HepG2 (cell line): ENCODE measurements around the gene TULP3. TPM values are rescaled to one million over a fixed set of nuclear protein-coding genes. Genes with fewer than 3 reads are reported as not detected.

Experiments
- ASH2L ChIP-seq: fragments of 300-600, 200-600 bp; sonication (generic); IDR thresholded peaks from 2 replicates; pipeline ENCODE4 v1.7.0; 2017; ENCODE audit warnings: low read depth, mild to moderate bottlenecking, moderate library complexity, mixed read lengths, low read length; ENCODE audit not compliant: insufficient read length
- HNRNPH1 ChIP-seq: fragments of 200-400 bp; formaldehyde crosslinking; optimal IDR thresholded peaks from 2 replicates; pipeline ENCODE3; 2017; ENCODE audit warnings: mild to moderate bottlenecking, low read depth, low read length
- MATR3 ChIP-seq: sonication (generic); formaldehyde crosslinking; IDR thresholded peaks from 2 replicates; pipeline ENCODE4 v1.4.0; 2020; ENCODE audit warnings: missing genetic modification reagents
- NCOA5 ChIP-seq: sonication (generic); formaldehyde crosslinking; IDR thresholded peaks from 2 replicates; pipeline ENCODE4 v1.4.0; 2020; ENCODE audit warnings: missing genetic modification reagents
- NFKB2 ChIP-seq: sonication (generic); formaldehyde crosslinking; IDR thresholded peaks from 2 replicates; pipeline ENCODE4 v1.4.0; 2020; ENCODE audit warnings: missing genetic modification reagents, borderline replicate concordance
- PHF20 ChIP-seq: sonication (generic); formaldehyde crosslinking; IDR thresholded peaks from 2 replicates; pipeline ENCODE4 v1.5.0; 2020; ENCODE audit warnings: mild to moderate bottlenecking, missing genetic modification reagents
- PTBP1 ChIP-seq: fragments of 200-400 bp; formaldehyde crosslinking; IDR thresholded peaks from 2 replicates; pipeline ENCODE4 v1.6.1; 2018; ENCODE audit warnings: low read length, low read depth; ENCODE audit not compliant: poor library complexity, severe bottlenecking
- SCMH1 ChIP-seq: sonication (generic); formaldehyde crosslinking; IDR thresholded peaks from 2 replicates; pipeline ENCODE4 v1.9.0; 2021; ENCODE audit warnings: missing genetic modification reagents, mild to moderate bottlenecking, borderline replicate concordance
- SIN3A ChIP-seq: IDR thresholded peaks from 2 replicates; pipeline ENCODE4 v1.6.1; 2011; ENCODE audit warnings: low read depth, mild to moderate bottlenecking, control low read depth, low read length, borderline replicate concordance
- SMC3 ChIP-seq: IDR thresholded peaks from 2 replicates; pipeline ENCODE4 v1.6.1; 2011; ENCODE audit warnings: low read length, improper control_type of control experiment
- WIZ ChIP-seq: sonication (generic); formaldehyde crosslinking; IDR thresholded peaks from 2 replicates; pipeline ENCODE4 v1.5.1; 2020; ENCODE audit warnings: mild to moderate bottlenecking, missing genetic modification reagents
- ZNF441 ChIP-seq: sonication (generic); formaldehyde crosslinking; IDR thresholded peaks from 2 replicates; pipeline ENCODE4 v1.7.0; 2021; ENCODE audit warnings: missing genetic modification reagents, borderline replicate concordance
- polyA plus RNA-seq, 8 experiments: library from polyadenylated mRNA; depleted of rRNA in 3 of 8; stranded (reverse) in 7 of 8; unstranded in 1 of 8; fragments of >200 nt; fragmentation: Illumina TruSeq in 4 of 8; extraction: Trizol in 4 of 8; gene quantifications; 2 replicates each; pipeline versions ENCODE4 v1.2.1 to v1.2.3, GENCODE V29; 2011 to 2016; ENCODE audit warnings: low read depth in 4 of 8, missing spikeins in 1 of 8, mixed read lengths in 1 of 8; ENCODE audit not compliant: insufficient read depth in 1 of 8
- total RNA-seq, 5 experiments: library from RNA; depleted of rRNA; stranded (reverse); fragments of >200 nt; fragmentation: Illumina TruSeq; extraction: Trizol; gene quantifications; 2 replicates each; pipeline ENCODE4 v1.2.3, GENCODE V29; 2016; ENCODE audit warnings: low read depth in 1 of 5
- TF ChIP-seq, protein P1 (sequence below): sonication (generic); formaldehyde crosslinking; IDR thresholded peaks from 2 replicates; pipeline ENCODE4 v1.8.0; 2022; ENCODE audit warnings: missing genetic modification reagents, mild to moderate bottlenecking, borderline replicate concordance
- TF ChIP-seq, protein P2 (sequence below): sonication (generic); formaldehyde crosslinking; IDR thresholded peaks from 2 replicates; pipeline ENCODE4 v1.4.0; 2020; ENCODE audit warnings: missing genetic modification reagents
- TF ChIP-seq, protein P3 (sequence below): sonication (generic); formaldehyde crosslinking; IDR thresholded peaks from 2 replicates; pipeline ENCODE4 v1.5.0; 2020; ENCODE audit warnings: mild to moderate bottlenecking, missing genetic modification reagents

TULP3 gene
- total and polyA plus RNA-seq, 2 of the 13 experiments (the other 11 are each of a cell fraction or from before 2014, with no cell fraction given) = 11.2 to 13.2 TPM

DNA sequence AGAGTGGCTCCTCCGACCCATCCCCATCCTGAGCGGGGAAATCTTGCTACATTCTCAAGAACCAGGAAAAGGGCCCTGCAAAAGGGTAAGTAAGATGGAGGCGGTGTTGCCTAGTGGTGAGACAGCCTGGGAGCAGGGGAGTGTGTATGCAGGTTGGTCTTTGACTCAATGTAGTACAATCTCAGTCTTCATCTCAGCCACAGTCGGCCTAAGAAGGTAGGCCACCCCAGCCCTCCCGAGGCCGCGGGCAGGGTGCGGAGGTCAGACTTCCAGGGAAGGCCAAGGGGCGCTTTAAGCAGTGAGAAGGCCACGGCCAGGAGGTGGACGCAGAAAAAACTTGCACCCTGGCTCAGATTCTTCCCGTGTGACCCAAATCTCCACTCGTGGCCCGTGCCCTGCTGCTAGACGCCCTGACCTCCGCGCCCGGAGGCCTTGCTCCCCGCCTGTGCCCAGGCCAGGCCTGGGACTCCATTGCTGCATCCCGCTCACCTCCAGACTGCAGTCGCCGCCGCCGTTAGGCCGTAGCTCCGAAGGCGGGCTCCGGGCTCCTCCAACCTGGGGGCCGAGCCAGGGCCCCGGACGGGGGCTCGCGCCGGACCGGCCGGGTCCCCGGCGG is 14.2 kb upstream of the TULP3 start (continued):
- TF ChIP-seq SCMH1 (CRISPR knock-in tag) (no peak), MATR3 (no peak), SIN3A (no peak), PHF20 (CRISPR knock-in tag) (no peak), ASH2L (peak; percentile 4), PTBP1 (no peak), WIZ (CRISPR knock-in tag) (no peak), ZNF441 (CRISPR knock-in tag) (no peak), SMC3 (no peak), NCOA5 (no peak), NFKB2 (CRISPR knock-in tag) (no peak), HNRNPH1 (no peak)
- TF ChIP-seq, protein P1, sequence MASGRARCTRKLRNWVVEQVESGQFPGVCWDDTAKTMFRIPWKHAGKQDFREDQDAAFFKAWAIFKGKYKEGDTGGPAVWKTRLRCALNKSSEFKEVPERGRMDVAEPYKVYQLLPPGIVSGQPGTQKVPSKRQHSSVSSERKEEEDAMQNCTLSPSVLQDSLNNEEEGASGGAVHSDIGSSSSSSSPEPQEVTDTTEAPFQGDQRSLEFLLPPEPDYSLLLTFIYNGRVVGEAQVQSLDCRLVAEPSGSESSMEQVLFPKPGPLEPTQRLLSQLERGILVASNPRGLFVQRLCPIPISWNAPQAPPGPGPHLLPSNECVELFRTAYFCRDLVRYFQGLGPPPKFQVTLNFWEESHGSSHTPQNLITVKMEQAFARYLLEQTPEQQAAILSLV (CRISPR knock-in tag) = no peak
- TF ChIP-seq, protein P2, sequence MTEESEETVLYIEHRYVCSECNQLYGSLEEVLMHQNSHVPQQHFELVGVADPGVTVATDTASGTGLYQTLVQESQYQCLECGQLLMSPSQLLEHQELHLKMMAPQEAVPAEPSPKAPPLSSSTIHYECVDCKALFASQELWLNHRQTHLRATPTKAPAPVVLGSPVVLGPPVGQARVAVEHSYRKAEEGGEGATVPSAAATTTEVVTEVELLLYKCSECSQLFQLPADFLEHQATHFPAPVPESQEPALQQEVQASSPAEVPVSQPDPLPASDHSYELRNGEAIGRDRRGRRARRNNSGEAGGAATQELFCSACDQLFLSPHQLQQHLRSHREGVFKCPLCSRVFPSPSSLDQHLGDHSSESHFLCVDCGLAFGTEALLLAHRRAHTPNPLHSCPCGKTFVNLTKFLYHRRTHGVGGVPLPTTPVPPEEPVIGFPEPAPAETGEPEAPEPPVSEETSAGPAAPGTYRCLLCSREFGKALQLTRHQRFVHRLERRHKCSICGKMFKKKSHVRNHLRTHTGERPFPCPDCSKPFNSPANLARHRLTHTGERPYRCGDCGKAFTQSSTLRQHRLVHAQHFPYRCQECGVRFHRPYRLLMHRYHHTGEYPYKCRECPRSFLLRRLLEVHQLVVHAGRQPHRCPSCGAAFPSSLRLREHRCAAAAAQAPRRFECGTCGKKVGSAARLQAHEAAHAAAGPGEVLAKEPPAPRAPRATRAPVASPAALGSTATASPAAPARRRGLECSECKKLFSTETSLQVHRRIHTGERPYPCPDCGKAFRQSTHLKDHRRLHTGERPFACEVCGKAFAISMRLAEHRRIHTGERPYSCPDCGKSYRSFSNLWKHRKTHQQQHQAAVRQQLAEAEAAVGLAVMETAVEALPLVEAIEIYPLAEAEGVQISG (CRISPR knock-in tag) = no peak
- TF ChIP-seq, protein P3, sequence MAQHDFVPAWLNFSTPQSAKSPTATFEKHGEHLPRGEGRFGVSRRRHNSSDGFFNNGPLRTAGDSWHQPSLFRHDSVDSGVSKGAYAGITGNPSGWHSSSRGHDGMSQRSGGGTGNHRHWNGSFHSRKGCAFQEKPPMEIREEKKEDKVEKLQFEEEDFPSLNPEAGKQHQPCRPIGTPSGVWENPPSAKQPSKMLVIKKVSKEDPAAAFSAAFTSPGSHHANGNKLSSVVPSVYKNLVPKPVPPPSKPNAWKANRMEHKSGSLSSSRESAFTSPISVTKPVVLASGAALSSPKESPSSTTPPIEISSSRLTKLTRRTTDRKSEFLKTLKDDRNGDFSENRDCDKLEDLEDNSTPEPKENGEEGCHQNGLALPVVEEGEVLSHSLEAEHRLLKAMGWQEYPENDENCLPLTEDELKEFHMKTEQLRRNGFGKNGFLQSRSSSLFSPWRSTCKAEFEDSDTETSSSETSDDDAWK (CRISPR knock-in tag) = no peak
